HTR-8/SVneo (cell line): ENCODE data around the gene MTSS2.

Experiments
- DNase-seq: peaks from one replicate; pipeline ENCODE4 v3.0.0; 2011; ENCODE audit warnings: low spot score, mixed read lengths; ENCODE audit not compliant: insufficient read length
- FAIRE-seq: peaks from 2 replicates; lab custom pipeline; 2011; peaks lifted over from hg19 to GRCh38; lab: Jason Lieb, UNC

The MTSS2 gene

DNA sequence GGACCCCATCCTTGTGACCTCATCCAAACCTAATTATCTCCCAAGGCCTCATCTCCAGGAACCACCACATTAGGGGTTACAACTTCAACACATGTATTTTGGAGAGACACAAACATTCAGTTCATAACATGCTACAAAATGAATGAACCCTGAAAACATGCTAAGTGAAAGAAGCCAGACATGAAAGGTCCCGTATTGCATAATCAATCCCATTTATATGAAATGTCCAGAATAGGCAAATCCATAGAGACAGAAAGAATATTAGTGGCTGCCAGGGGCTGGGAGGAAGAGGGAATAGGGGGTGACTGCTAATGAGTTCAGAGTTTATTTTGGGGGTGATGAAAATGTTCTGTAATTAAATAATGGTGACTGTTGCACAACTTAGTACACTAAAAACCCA lies 43.2 kb downstream of the MTSS2 start:
- FAIRE-seq: no peak
- DNase-seq: no peak

- peak; percentile 79 for FAIRE-seq
- no peak for DNase-seq
These were observed 46.8 kb downstream of the MTSS2 start for GRCh38 chr16:70638814-70639792.
